ENCODE data around the gene RFX4. TPM values are rescaled to one million over a fixed set of nuclear protein-coding genes. Genes with fewer than 3 reads are reported as not detected.
A peak's percentile ranks its signal among the peaks of the same experiment; 100 is the strongest.

Gene RFX4
- total and polyA plus RNA-seq, 12 donors, result 0.01 to 0.11 (median 0.11) TPM; not detected in 9

- peaks cover 0 to 18% (median 0%) of the 10 kb centered on the region in 7 donors for H3K27me3 ChIP-seq
- no peaks in the 10 kb centered on the region for H3K9me3 ChIP-seq
- H3K36me3 ChIP-seq, result no peaks in the 10 kb centered on the region
- TF ChIP-seq CTCF (IDR thresholded peaks at IDR 0.05), result no peak
- H3K27ac ChIP-seq, result no peak overlapping the region
- 75 to 84% methylated on average over 7 of the region's 7 CpGs for WGBS, 2 donors
- intact Hi-C loops (cut with DNase I), result no loop called here
- DNase-seq (no peak), ATAC-seq (no peak)
- no peaks in the 10 kb centered on the region for H3K4me1 ChIP-seq
- H3K4me3 ChIP-seq, result no peak overlapping the region
Observed at GRCh38 chr12:106634206-106634605, 51.4 kb downstream of the RFX4 start.

DNA sequence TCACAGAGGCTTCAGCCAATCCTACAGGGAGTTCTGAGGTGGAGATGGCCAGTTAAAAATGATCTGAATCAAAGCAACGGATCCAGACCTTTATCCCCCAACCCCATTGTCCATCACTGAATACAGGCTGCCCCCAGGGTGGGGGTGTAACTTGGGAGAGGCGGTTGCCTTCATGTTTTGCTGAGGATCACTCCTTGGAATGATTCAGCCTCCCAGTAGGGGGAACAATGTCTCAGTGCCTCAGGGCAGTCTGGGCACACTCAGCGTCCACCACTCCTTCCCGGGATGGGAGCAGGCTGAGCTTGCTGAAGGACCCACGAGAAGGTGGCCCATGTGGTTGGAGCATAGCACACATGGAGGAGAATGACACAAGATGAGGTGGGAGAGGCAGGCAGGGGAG is 60.2 kb downstream of the RFX4 start:
- Histone ChIP-seq H3K4me1 (no peaks in the 10 kb centered on the region), H3K4me3 (no peak overlapping the region), H3K27ac (no peak overlapping the region), H3K27me3 (no peaks in the 10 kb centered on the region), H3K9me3 (no peaks in the 10 kb centered on the region), H3K36me3 (no peaks in the 10 kb centered on the region)
- no peak for TF ChIP-seq CTCF (IDR thresholded peaks at IDR 0.05)
- DNase-seq (no peak), ATAC-seq (no peak)
- WGBS, 2 donors, result 61 to 70% methylated on average over 5 of the region's 5 CpGs
- intact Hi-C loops (cut with DNase I), result no loop called here

GRCh38 chr12:106644335-106645073 is 61.7 kb downstream of the RFX4 start:
- H3K4me3 ChIP-seq, result peak overlapping the region in 1 of 10 donors; percentile 10
- DNase-seq (no peak), ATAC-seq (peak in 5 of 8 donors; percentile 19 to 56 (median 31))
- no peaks in the 10 kb centered on the region for H3K27me3 ChIP-seq
- no peaks in the 10 kb centered on the region for H3K9me3 ChIP-seq
- H3K36me3 ChIP-seq, result no peaks in the 10 kb centered on the region
- H3K27ac ChIP-seq, result no peak overlapping the region
- intact Hi-C loops (cut with DNase I), result no loop called here
- 82 to 86% methylated on average over 16 of the region's 16 CpGs for WGBS, 2 donors
- H3K4me1 ChIP-seq, result no peaks in the 10 kb centered on the region
- TF ChIP-seq CTCF (IDR thresholded peaks at IDR 0.05), result no peak

GRCh38 chr12:106645074-106645421 is 62.2 kb downstream of the RFX4 start:
- DNase-seq (peak; percentile 26 to 58), ATAC-seq (peak; percentile 50 to 85 (median 66))
- peak overlapping the region in 1 of 10 donors; percentile 10 for H3K4me3 ChIP-seq
- intact Hi-C loops (cut with DNase I), result no loop called here
- H3K4me1 ChIP-seq, result no peaks in the 10 kb centered on the region
- no peak overlapping the region for H3K27ac ChIP-seq
- no peak for TF ChIP-seq CTCF (IDR thresholded peaks at IDR 0.05)
- H3K27me3 ChIP-seq, result no peaks in the 10 kb centered on the region
- 67 to 76% methylated on average over 16 of the region's 16 CpGs for WGBS, 2 donors
- H3K9me3 ChIP-seq, result no peaks in the 10 kb centered on the region
- no peaks in the 10 kb centered on the region for H3K36me3 ChIP-seq
